Mucosa of descending colon (tissue), 3 donors: Measurements from ENCODE around the gene C11orf97. TPM values are rescaled to one million over a fixed set of nuclear protein-coding genes. Genes with fewer than 3 reads are reported as not detected.
A peak's percentile ranks its signal among the peaks of the same experiment; 100 is the strongest.

Source experiments
- ATAC-seq: fragments of 200-7000 bp; cut with Tn5 transposase; one replicate; pipeline ENCODE4 v1.9.1; 2020; ENCODE audit warnings: mild to moderate bottlenecking, moderate library complexity
- DNase-seq, 3 donors: peaks; one replicate each; pipeline ENCODE4 v3.0.0-alpha.2; 2020
- H3K36me3 ChIP-seq: fragments of 200-600 bp; one replicate; pipeline ENCODE4 v1.8.0; 2021; ENCODE audit warnings: low read depth, mild to moderate bottlenecking
- H3K4me1 ChIP-seq: fragments of 200-600 bp; one replicate; pipeline ENCODE4 v1.8.0; 2021; ENCODE audit warnings: low read depth, mild to moderate bottlenecking
- H3K4me3 ChIP-seq: fragments of 200-600 bp; one replicate; pipeline ENCODE4 v1.8.0; 2021; ENCODE audit warnings: mild to moderate bottlenecking
- H3K9me3 ChIP-seq: fragments of 200-600 bp; one replicate; pipeline ENCODE4 v1.8.0; 2021; ENCODE audit warnings: mild to moderate bottlenecking
- CTCF ChIP-seq: fragments of 200-600 bp; IDR thresholded peaks from one replicate; pipeline ENCODE4 v1.8.0; 2022; ENCODE audit warnings: antibody characterized with exemption, mild to moderate bottlenecking
- intact Hi-C, 2 donors: fragments of 100-400 bp; cut with DNase I in 1 of 2; cut with micrococcal nuclease in 1 of 2; formaldehyde crosslinking; loops; one replicate each; pipeline versions ENCODE4 v1.11.0 to v1.11.1; 2022; cut with DNase I, micrococcal nuclease
- total RNA-seq, 3 donors: library from RNA; stranded (reverse); fragmentation: NEBNext Ultra II Directional in 2 of 3; extraction: Animal tissue kit (Norgen Biotek cat#: 25700) in 2 of 3; gene quantifications; one replicate each; pipeline versions ENCODE4 v1.2.1 to v1.2.4, GENCODE V29; 2021 to 2023
- donor health status: DM: no; HTN: no; CAD: no; lungs with moderate emphysema.
- donor health status: DM: no; HTN: no; CAD: no.
- donor health status: DM: no; HTN: yes; CAD: no.

Gene C11orf97
- total RNA-seq, 3 donors from 2014 or later = not detected

- DNase-seq = no peak
- Histone ChIP-seq H3K4me3 (no peak overlapping the region), H3K36me3 (no peaks in the 10 kb centered on the region), H3K4me1 (no peaks in the 10 kb centered on the region), H3K9me3 (no peaks in the 10 kb centered on the region)
- ATAC-seq = no peak
- intact Hi-C loops = no loop called here
- no peak for TF ChIP-seq CTCF
Observed at GRCh38 chr11:94559361-94559760, 47.1 kb downstream of the C11orf97 start.

- ATAC-seq = no peak
- H3K9me3 ChIP-seq = no peaks in the 10 kb centered on the region
- no peak for DNase-seq
- H3K36me3 ChIP-seq = no peaks in the 10 kb centered on the region
- intact Hi-C loops = no loop called here
- H3K4me1 ChIP-seq = no peaks in the 10 kb centered on the region
- H3K4me3 ChIP-seq = no peak overlapping the region
- no peak for TF ChIP-seq CTCF
Observed at GRCh38 chr11:94560834-94561233, 48.6 kb downstream of the C11orf97 start.

DNA sequence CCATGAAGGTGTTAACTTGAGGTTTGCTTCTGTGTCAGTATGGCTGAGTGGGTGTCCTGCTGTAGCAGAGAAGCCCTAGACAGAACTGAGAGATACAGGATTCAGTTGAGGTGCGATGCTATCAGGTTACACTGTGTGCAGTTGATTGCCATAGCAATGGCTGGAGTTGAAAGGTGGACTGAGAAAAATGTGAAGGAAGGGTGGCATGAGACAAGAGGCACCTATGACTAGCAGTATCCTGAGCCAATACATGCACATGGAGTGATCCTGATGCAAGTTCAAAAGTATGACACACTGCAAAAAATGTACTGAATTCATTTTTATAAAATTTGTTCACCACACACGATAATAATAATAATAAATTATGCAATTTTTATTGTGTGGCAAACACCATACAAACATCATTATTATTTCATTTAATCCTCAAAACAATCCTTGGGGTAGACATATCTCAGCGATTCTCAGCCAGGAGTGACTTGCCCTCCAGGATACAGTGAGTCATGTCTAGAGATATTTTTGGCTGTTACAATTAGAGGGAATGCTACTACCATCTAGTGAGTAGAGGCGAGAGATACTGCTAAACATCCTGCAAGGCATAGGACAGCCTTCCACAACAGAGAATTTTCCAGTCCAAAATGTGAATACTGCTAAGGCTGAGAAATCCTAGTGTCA is 51.1 kb downstream of the C11orf97 start:
- no peaks in the 10 kb centered on the region for H3K4me1 ChIP-seq
- TF ChIP-seq CTCF = no peak
- DNase-seq (no peak), ATAC-seq (peak; percentile 38)
- no peaks in the 10 kb centered on the region for H3K36me3 ChIP-seq
- H3K4me3 ChIP-seq = no peak overlapping the region
- no peaks in the 10 kb centered on the region for H3K9me3 ChIP-seq
- intact Hi-C loops = no loop called here

DNA sequence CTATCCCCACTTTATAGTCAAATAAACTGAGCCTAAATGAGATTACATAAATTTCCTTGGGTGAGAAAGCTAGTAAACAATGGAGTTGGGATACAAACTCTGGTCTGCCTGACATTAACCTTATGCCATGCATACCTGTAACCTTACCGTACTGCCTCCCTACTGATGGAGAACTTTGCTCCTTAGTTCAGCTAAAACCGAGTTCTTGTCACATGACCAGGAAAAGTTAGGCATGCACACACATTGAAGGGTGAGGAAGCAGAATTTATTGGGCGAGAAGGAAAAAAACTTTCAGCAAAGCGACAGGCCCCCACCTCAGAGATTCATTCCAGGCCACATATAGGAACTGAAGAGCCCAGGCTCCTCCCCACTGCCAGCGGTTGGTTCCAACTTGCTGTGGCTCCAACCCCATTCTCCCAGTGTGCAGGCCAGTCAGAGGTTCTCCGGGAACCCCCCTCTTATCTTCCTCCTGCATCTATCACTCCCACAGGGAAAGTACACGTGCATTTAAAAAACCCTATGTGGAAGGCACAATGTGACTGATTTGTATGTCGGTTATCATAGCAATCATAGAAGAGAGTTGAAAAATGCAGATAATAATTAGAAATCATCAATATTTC is 51.7 kb downstream of the C11orf97 start:
- TF ChIP-seq CTCF = no peak
- Histone ChIP-seq H3K4me1 (no peaks in the 10 kb centered on the region), H3K36me3 (no peaks in the 10 kb centered on the region), H3K9me3 (no peaks in the 10 kb centered on the region), H3K4me3 (no peak overlapping the region)
- DNase-seq (no peak), ATAC-seq (peak; percentile 37)
- intact Hi-C loops = no loop called here

- no peak for TF ChIP-seq CTCF
- intact Hi-C loops = no loop called here
- DNase-seq (no peak), ATAC-seq (no peak)
- H3K9me3 ChIP-seq = no peaks in the 10 kb centered on the region
- no peaks in the 10 kb centered on the region for H3K4me1 ChIP-seq
- H3K36me3 ChIP-seq = no peaks in the 10 kb centered on the region
- no peak within 1 kb of the TSS for H3K4me3 ChIP-seq
Observed at GRCh38 chr11:94567181-94567670, 55.0 kb downstream of the C11orf97 start, which contains the start of gene PIWIL4. Gene PIWIL4 (plus strand): TSS chr11:94567368. CDS start chr11:94567519, 151 bp downstream.
